HepG2 (cell line): Measurements from ENCODE around the gene PEX11G. TPM values are rescaled to one million over a fixed set of nuclear protein-coding genes. Genes with fewer than 3 reads are reported as not detected.

Experiments
- CC2D1A ChIP-seq: sonication (generic); formaldehyde crosslinking; IDR thresholded peaks from 2 replicates; pipeline ENCODE4 v1.8.1; 2023; ENCODE audit warnings: mild to moderate bottlenecking, missing genetic modification reagents
- DMAP1 ChIP-seq: IDR thresholded peaks from 2 replicates; pipeline ENCODE4 v1.6.1; 2016
- SATB2 ChIP-seq: sonication (generic); formaldehyde crosslinking; IDR thresholded peaks from 2 replicates; pipeline ENCODE4 v1.5.0; 2020; ENCODE audit warnings: missing genetic modification reagents
- ZFP36L1 ChIP-seq: sonication (generic); formaldehyde crosslinking; IDR thresholded peaks from 2 replicates; pipeline ENCODE4 v1.8.0; 2022; ENCODE audit warnings: mild to moderate bottlenecking, missing genetic modification reagents, moderate library complexity
- ZNF432 ChIP-seq: sonication (generic); formaldehyde crosslinking; IDR thresholded peaks from 2 replicates; pipeline ENCODE4 v1.5.0; 2020; ENCODE audit warnings: missing genetic modification reagents, mild to moderate bottlenecking, borderline replicate concordance
- ZNF709 ChIP-seq: sonication (generic); formaldehyde crosslinking; IDR thresholded peaks from 2 replicates; pipeline ENCODE4 v1.5.0; 2020; ENCODE audit warnings: mild to moderate bottlenecking, missing genetic modification reagents
- polyA plus RNA-seq, 8 experiments: library from polyadenylated mRNA; depleted of rRNA in 3 of 8; stranded (reverse) in 7 of 8; unstranded in 1 of 8; fragments of >200 nt; fragmentation: Illumina TruSeq in 4 of 8; extraction: Trizol in 4 of 8; gene quantifications; 2 replicates each; pipeline versions ENCODE4 v1.2.1 to v1.2.3, GENCODE V29; 2011 to 2016; ENCODE audit warnings: low read depth in 4 of 8, missing spikeins in 1 of 8, mixed read lengths in 1 of 8; ENCODE audit not compliant: insufficient read depth in 1 of 8
- total RNA-seq, 5 experiments: library from RNA; depleted of rRNA; stranded (reverse); fragments of >200 nt; fragmentation: Illumina TruSeq; extraction: Trizol; gene quantifications; 2 replicates each; pipeline ENCODE4 v1.2.3, GENCODE V29; 2016; ENCODE audit warnings: low read depth in 1 of 5
- TF ChIP-seq, protein P1 (sequence below): sonication (generic); formaldehyde crosslinking; IDR thresholded peaks from 2 replicates; pipeline ENCODE4 v1.5.1; 2020; ENCODE audit warnings: mild to moderate bottlenecking, missing genetic modification reagents, borderline replicate concordance
- TF ChIP-seq, protein P2 (sequence below): sonication (generic); formaldehyde crosslinking; IDR thresholded peaks from 2 replicates; pipeline ENCODE4 v1.4.0; 2020; ENCODE audit warnings: mild to moderate bottlenecking, low read depth, missing genetic modification reagents
- TF ChIP-seq, protein P3 (sequence below): IDR thresholded peaks from 2 replicates; pipeline ENCODE4 v1.6.1; 2016; ENCODE audit warnings: missing compliant biosample characterization, missing genetic modification reagents, borderline replicate concordance
- TF ChIP-seq, protein P4 (sequence below): sonication (generic); formaldehyde crosslinking; IDR thresholded peaks from 2 replicates; pipeline ENCODE4 v1.4.0; 2020; ENCODE audit warnings: missing genetic modification reagents, borderline replicate concordance
- TF ChIP-seq, protein P5 (sequence below): sonication (generic); formaldehyde crosslinking; IDR thresholded peaks from 2 replicates; pipeline ENCODE4 v1.5.0; 2020; ENCODE audit warnings: mild to moderate bottlenecking, missing genetic modification reagents

PEX11G gene
- total and polyA plus RNA-seq, 2 of the 13 experiments (the other 11 are each of a cell fraction or from before 2014, with no cell fraction given): not detected

DNA sequence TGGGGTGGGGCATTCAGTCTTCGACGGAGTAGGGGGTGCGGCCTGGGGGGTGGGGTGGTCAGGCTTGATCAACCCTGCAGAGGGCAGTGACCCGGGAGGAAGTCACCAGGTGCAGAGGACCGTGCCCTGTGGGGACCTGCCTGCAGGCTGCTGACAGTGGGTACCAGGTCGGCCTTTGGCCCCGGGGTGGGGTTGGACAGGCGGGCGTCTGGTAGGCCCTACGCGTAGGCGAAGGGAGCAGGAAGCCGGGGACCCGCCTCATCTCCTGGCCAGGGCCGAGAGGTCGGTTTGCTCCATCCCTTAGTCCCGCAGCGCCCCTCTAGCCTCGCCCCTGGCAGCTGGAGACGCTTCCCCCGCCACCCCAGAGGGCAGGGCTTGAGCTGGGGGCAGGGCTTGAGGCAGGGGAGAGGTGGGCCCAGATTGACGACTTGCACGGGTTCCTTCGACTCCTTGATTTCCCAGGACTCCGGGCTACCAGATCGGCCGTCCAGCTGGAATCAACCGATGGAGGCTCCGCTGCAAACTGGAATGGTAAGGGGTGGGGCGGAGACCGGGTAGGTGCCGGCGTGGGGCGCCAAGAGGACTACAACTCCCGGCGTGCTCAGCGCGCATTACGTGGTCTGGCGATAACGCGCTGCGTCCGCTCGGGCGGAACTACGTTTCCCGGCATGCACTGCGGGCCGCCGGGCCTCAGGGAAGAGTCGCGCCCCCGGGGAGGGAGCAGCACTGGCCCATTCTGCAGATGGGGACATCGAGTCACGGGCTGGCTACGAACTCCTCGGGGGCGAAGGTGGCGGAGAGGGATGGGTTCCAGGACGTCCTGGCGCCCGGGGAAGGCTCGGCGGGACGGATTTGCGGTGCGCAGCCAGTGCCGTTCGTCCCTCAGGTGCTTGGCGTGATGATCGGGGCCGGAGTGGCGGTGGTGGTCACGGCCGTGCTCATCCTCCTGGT is 46.5 kb upstream of the PEX11G start, which contains the start of gene PNPLA6 (continued):
- TF ChIP-seq, protein P1, sequence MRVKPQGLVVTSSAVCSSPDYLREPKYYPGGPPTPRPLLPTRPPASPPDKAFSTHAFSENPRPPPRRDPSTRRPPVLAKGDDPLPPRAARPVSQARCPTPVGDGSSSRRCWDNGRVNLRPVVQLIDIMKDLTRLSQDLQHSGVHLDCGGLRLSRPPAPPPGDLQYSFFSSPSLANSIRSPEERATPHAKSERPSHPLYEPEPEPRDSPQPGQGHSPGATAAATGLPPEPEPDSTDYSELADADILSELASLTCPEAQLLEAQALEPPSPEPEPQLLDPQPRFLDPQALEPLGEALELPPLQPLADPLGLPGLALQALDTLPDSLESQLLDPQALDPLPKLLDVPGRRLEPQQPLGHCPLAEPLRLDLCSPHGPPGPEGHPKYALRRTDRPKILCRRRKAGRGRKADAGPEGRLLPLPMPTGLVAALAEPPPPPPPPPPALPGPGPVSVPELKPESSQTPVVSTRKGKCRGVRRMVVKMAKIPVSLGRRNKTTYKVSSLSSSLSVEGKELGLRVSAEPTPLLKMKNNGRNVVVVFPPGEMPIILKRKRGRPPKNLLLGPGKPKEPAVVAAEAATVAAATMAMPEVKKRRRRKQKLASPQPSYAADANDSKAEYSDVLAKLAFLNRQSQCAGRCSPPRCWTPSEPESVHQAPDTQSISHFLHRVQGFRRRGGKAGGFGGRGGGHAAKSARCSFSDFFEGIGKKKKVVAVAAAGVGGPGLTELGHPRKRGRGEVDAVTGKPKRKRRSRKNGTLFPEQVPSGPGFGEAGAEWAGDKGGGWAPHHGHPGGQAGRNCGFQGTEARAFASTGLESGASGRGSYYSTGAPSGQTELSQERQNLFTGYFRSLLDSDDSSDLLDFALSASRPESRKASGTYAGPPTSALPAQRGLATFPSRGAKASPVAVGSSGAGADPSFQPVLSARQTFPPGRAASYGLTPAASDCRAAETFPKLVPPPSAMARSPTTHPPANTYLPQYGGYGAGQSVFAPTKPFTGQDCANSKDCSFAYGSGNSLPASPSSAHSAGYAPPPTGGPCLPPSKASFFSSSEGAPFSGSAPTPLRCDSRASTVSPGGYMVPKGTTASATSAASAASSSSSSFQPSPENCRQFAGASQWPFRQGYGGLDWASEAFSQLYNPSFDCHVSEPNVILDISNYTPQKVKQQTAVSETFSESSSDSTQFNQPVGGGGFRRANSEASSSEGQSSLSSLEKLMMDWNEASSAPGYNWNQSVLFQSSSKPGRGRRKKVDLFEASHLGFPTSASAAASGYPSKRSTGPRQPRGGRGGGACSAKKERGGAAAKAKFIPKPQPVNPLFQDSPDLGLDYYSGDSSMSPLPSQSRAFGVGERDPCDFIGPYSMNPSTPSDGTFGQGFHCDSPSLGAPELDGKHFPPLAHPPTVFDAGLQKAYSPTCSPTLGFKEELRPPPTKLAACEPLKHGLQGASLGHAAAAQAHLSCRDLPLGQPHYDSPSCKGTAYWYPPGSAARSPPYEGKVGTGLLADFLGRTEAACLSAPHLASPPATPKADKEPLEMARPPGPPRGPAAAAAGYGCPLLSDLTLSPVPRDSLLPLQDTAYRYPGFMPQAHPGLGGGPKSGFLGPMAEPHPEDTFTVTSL: no peak
- no peak for TF ChIP-seq ZNF432 (CRISPR knock-in tag)
- TF ChIP-seq CC2D1A: no peak
- TF ChIP-seq DMAP1 (CRISPR knock-in tag): peak; percentile 41; the same call in 1 of the 2 replicates
- no peak for TF ChIP-seq ZFP36L1 (CRISPR knock-in tag)
- TF ChIP-seq, protein P2, sequence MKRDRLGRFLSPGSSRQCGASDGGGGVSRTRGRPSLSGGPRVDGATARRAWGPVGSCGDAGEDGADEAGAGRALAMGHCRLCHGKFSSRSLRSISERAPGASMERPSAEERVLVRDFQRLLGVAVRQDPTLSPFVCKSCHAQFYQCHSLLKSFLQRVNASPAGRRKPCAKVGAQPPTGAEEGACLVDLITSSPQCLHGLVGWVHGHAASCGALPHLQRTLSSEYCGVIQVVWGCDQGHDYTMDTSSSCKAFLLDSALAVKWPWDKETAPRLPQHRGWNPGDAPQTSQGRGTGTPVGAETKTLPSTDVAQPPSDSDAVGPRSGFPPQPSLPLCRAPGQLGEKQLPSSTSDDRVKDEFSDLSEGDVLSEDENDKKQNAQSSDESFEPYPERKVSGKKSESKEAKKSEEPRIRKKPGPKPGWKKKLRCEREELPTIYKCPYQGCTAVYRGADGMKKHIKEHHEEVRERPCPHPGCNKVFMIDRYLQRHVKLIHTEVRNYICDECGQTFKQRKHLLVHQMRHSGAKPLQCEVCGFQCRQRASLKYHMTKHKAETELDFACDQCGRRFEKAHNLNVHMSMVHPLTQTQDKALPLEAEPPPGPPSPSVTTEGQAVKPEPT: no peak
- TF ChIP-seq, protein P3, sequence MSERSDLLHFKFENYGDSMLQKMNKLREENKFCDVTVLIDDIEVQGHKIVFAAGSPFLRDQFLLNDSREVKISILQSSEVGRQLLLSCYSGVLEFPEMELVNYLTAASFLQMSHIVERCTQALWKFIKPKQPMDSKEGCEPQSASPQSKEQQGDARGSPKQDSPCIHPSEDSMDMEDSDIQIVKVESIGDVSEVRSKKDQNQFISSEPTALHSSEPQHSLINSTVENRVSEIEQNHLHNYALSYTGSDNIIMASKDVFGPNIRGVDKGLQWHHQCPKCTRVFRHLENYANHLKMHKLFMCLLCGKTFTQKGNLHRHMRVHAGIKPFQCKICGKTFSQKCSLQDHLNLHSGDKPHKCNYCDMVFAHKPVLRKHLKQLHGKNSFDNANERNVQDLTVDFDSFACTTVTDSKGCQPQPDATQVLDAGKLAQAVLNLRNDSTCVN (CRISPR knock-in tag): peak; percentile 24
- TF ChIP-seq, protein P4, sequence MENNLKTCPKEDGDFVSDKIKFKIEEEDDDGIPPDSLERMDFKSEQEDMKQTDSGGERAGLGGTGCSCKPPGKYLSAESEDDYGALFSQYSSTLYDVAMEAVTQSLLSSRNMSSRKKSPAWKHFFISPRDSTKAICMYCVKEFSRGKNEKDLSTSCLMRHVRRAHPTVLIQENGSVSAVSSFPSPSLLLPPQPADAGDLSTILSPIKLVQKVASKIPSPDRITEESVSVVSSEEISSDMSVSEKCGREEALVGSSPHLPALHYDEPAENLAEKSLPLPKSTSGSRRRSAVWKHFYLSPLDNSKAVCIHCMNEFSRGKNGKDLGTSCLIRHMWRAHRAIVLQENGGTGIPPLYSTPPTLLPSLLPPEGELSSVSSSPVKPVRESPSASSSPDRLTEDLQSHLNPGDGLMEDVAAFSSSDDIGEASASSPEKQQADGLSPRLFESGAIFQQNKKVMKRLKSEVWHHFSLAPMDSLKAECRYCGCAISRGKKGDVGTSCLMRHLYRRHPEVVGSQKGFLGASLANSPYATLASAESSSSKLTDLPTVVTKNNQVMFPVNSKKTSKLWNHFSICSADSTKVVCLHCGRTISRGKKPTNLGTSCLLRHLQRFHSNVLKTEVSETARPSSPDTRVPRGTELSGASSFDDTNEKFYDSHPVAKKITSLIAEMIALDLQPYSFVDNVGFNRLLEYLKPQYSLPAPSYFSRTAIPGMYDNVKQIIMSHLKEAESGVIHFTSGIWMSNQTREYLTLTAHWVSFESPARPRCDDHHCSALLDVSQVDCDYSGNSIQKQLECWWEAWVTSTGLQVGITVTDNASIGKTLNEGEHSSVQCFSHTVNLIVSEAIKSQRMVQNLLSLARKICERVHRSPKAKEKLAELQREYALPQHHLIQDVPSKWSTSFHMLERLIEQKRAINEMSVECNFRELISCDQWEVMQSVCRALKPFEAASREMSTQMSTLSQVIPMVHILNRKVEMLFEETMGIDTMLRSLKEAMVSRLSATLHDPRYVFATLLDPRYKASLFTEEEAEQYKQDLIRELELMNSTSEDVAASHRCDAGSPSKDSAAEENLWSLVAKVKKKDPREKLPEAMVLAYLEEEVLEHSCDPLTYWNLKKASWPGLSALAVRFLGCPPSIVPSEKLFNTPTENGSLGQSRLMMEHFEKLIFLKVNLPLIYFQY (CRISPR knock-in tag): no peak
- TF ChIP-seq SATB2 (CRISPR knock-in tag): no peak
- TF ChIP-seq, protein P5, sequence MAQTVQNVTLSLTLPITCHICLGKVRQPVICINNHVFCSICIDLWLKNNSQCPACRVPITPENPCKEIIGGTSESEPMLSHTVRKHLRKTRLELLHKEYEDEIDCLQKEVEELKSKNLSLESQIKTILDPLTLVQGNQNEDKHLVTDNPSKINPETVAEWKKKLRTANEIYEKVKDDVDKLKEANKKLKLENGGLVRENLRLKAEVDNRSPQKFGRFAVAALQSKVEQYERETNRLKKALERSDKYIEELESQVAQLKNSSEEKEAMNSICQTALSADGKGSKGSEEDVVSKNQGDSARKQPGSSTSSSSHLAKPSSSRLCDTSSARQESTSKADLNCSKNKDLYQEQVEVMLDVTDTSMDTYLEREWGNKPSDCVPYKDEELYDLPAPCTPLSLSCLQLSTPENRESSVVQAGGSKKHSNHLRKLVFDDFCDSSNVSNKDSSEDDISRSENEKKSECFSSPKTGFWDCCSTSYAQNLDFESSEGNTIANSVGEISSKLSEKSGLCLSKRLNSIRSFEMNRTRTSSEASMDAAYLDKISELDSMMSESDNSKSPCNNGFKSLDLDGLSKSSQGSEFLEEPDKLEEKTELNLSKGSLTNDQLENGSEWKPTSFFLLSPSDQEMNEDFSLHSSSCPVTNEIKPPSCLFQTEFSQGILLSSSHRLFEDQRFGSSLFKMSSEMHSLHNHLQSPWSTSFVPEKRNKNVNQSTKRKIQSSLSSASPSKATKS (CRISPR knock-in tag): no peak
- no peak for TF ChIP-seq ZNF709 (CRISPR knock-in tag)
